NCI-H187 (cell line): ENCODE measurements around the gene MAP3K13.
A peak's percentile ranks its signal among the peaks of the same experiment; 100 is the strongest.
"Not testable (repeated sequence)": the region's sequence is repeated elsewhere in the genome, so short reads cannot be mapped to it uniquely, and the experiment has no call there.

Experiments
- DNase-seq, 2 experiments: peaks; one replicate each; lab custom pipeline; 2025; lab: John Stamatoyannopoulos, UW

The MAP3K13 gene

GRCh38 chr3:185341616-185342458 lies 21.1 kb upstream of the MAP3K13 start:
- DNase-seq: no peak

DNA sequence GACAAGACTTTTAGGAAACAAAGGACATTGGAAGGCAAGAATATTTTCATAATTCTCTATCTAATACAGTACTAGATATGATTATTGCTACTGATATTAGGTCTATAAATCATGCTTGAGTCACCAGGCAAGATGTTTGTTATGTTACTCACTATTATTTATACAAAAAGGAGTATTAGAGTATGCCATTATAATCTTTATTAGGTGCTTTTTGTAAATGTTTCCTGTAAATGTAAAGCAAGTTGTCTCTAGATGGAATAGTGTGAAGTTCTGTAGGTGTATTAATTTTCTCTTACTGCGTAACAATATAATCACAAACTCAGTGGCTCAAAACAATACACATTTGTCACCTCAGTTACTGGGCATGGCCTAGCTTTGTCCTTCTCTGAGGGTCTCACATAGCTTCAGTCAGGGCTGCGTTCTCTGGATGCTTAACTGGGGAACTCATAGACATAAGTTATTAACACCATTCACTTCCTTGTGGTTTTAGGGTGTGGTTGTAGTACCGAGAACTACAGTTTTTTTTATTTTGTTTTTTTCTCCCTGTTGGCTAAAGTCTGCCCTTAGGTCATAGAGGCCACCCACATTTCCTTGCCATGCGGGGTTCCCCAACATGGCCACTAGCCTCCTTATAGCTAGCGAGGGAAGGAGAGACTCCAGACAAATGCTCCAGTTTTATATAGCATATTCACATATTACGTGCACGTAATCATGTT lies 20.3 kb upstream of the MAP3K13 start:
- no peak for DNase-seq

GRCh38 chr3:185347399-185347798 lies 15.5 kb upstream of the MAP3K13 start:
- no peak for DNase-seq

GRCh38 chr3:185350841-185351240 lies 12.1 kb upstream of the MAP3K13 start:
- no peak for DNase-seq

- DNase-seq: no peak
Observed at GRCh38 chr3:185351396-185351795, 11.5 kb upstream of the MAP3K13 start.

DNA sequence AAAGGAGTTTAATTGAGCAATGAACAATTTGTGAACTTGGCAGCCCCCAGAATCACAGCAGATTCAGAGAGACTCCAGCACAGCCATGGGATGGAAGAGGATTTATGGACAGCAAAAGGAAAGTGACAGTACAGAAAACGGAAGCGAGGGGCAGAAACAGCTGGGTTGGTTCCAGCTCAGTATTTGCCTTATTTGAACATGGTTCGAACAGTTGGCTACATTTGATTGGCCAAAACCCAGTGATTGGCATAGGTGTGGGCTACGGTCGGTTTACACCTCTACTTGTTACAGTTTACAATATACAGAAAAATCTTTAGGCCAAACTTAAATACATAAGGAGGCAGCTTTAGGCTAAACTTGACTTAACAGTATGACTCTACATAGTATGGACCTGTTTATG lies 9.7 kb upstream of the MAP3K13 start:
- DNase-seq: no peak

DNA sequence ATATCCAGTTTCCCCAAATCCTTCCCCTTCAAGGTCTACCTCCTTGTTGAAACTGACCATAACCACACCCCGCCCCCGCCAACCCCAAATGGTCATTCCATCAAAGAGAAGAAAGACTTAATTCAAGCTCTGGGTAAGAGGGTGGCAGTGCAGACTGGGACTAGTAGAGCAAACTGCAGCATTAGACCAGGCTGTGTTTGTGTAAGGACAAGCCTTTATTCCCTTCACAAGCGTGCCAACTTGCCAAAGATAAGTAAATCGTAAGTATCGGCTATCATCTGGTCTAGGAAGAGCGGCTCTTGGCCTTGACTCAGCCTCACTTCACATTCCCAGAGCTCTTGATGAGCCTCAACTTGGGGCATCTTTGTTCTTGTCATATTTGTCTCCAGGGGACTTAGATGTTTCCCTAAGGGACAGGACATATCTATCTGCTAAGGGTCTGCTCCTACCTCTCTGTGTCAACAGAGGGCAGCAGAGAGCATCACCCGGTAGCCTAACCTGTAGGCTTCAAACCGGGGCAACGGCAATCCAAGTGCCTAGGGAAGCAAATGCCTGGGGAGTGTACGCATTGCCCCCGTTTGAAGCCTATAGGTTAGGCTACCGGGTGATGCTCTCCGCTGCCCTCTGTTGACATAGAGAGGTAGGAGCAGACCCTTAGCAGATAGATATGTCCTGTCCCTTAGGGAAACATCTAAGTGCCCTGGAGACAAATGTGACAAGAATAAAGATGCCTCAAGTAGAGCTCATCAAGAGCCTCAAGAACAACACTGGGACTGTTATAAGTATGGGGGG lies 8.9 kb upstream of the MAP3K13 start:
- peak; percentile 16 to 52 for DNase-seq

DNA sequence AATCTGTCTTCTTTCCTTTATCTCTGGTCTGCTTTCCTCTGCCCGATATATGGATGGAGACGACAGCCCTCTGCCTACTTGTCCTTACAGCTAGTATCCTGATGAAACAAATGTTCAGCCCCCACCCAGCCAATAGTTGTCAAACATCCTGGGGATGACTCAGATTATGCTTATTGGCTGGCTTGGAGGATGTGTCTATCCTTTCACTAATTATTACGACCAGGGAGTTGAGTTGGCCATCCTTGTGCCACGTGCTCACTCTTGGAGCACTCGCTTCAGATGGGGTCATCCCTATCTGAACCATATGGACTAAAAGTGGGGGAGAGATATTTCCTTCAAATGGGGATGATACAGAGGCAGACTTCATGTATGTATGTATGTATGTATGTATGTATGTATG lies 6.4 kb upstream of the MAP3K13 start:
- no peak for DNase-seq

GRCh38 chr3:185361920-185362319 lies 1.0 kb upstream of the MAP3K13 start:
- no peak for DNase-seq

DNA sequence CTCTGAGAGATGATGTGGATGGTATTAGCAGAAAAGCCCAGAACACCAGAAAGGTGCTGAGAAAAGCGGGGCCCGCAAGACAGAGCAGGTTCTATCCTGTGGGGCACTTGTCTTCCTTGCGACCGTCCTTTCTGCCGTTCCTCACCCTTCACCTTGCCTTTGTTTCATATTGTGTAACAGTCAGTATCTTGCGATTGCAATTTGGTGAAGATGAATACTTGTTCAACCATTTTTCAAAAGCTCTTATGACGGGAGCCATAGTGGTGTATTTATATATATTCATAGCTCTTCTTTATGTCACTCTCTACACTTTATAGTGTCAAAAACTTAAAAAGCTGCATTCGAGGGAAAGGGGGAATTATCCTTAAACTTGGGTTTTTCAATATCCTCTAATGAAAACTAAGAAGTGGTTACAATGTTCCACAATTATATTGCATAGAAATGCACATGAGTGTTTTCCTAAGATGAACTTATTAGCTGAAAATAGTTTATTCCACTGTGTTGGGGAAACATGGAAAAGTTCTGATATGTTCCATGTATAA lies 797 bp downstream of the MAP3K13 start:
- no peak for DNase-seq

DNA sequence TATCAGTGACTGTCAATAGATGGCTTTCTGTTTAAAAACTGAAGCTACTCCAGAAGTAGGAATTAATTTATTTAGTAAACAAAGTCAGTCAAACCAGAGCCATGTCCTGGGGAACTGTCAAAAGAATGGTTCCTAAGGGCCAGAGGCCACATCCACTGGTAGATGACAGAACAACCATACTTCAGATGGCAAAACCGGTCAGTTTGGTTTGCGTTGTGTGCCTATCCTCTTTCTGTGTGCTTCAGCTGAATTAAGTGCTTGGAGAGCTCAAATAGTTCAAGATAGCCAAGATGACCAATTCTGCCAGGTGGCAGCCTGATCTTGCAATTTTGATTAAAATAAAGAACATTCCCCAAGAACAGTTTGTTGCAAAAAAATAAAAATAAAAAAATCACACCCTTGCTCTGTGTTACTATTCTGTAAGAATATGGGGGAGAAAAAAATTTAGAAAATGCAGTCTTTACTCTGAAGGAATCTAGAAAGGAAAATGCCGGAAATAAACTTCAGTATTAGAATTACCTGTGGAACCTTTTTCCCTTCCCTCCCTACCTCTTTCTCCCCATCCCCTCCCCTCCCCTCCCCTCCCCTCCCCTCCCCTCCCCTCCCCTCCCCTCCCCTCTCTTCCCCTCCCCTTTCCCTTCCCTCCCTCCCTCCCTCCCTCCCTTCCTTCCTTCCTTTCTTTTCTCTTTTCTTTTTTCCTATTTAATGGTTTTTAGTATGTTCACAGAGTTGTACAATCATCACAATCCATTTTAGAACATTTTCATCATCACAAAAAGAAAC lies 2.5 kb downstream of the MAP3K13 start:
- DNase-seq: no peak

- no peak for DNase-seq
Observed at GRCh38 chr3:185366074-185366335, 3.1 kb downstream of the MAP3K13 start.

- DNase-seq: no peak
Observed at GRCh38 chr3:185366913-185367312, 4.0 kb downstream of the MAP3K13 start.

- DNase-seq: not testable (repeated sequence)
Observed at GRCh38 chr3:185370349-185370748, 7.4 kb downstream of the MAP3K13 start.

GRCh38 chr3:185371306-185372074 lies 8.6 kb downstream of the MAP3K13 start:
- DNase-seq: no peak

- no peak for DNase-seq
Observed at GRCh38 chr3:185381320-185382058, 18.6 kb downstream of the MAP3K13 start.

DNA sequence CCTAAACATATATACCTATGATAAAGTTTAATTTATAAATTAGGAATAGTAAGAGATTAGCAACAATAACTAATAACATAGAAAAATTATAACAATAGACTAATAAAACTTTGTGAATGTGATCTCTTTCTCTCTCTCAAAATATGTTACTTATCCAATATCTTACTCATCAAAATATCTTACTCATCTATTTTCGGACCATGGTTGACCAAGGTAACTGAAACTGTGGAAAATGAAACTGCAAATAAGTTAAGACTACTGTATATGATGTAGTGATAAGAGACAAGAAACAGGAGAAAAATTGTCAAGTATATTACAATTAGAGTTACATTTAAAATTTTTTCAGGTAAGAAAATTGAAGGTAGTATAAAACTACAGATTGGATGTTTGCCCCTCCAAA lies 19.2 kb downstream of the MAP3K13 start:
- no peak for DNase-seq

GRCh38 chr3:185386515-185386914 lies 23.6 kb downstream of the MAP3K13 start:
- not testable (repeated sequence) for DNase-seq

DNA sequence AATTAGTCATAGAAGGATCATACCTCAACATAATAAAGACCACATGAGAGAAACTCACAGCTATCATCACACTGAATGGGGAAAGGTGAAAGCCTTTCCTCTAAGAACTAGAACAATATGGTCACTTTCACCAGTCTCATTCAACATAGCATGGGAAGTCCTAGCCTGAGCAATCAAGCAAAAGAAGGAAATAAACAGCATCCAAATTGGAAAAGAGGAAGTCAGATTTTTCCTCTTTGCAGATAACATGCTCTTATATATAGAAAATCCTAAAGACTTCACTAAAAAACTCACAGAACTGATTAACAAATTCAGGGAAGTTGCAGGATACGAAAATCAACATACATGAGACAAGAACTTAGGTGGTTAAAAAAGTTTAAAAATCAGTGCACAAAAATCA lies 24.7 kb downstream of the MAP3K13 start:
- no peak for DNase-seq

DNA sequence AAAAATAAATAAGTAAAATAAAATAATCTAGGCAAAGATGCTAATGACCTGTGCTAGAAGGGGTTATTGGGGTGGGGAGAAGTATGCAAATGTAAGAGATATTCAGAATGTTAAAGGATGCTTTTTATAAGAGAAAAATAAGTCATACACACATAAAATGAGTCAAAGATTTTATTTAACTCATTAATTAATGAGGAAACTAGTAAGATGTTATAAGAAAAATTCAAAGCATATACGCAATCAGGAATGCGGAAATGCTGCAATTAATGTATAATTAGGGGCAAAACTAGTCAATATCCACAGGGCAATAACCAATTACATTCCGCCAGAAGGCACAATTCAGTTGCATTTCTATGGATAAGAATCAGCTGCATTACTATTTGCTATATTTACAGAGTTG lies 30.1 kb downstream of the MAP3K13 start:
- DNase-seq: no peak
